ENCODE data around the gene CLDN24. TPM values are rescaled to one million over a fixed set of nuclear protein-coding genes. Genes with fewer than 3 reads are reported as not detected.

The CLDN24 gene
- total RNA-seq, 1 donor from 2014 or later: not detected

GRCh38 chr4:183323295-183323694, 1.1 kb upstream of the CLDN24 start:
- no peak for DNase-seq (ENCODE audit: low read depth in 2 of 2)

DNA sequence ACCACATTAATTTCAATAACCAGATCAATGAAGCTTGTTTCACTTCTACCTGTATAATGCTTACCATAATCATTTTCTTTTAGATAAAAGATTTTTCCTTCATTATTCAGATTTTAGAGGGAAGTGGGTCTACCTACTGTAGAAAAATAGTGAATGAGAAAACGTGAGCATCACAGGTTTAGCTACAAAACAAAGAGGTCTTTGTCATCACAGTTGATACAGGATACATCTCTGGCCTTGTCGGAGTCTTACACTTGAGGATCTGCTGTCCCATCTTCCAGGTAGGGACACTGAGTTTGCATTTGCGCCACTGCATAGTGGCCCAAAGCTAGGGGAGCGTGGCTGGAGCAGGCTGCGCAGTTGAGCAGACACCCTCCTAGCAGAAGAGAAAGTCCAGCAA, 710 bp downstream of the CLDN24 start:
- no peak for DNase-seq (ENCODE audit: low read depth in 2 of 2)

DNA sequence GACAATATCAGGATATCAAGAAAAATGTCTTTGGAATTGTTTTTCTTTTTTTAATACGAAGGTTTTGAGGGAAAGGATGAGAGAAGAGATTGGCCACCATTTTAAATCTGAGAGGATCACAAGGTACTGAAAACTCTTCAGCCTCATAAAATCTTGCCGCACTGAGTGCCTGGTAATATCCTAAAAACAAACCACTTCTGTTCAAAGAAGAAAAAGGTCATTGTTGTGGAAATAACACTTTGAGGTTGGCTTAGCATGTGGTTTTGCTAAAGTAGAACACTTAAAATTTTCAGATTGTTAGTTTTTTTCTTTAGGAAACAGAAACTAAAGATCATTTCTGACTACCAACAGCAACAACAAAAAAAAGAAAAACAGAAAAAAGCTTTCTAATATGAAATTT, 1.1 kb downstream of the CLDN24 start:
- no peak for DNase-seq (ENCODE audit: low read depth in 2 of 2)

DNA sequence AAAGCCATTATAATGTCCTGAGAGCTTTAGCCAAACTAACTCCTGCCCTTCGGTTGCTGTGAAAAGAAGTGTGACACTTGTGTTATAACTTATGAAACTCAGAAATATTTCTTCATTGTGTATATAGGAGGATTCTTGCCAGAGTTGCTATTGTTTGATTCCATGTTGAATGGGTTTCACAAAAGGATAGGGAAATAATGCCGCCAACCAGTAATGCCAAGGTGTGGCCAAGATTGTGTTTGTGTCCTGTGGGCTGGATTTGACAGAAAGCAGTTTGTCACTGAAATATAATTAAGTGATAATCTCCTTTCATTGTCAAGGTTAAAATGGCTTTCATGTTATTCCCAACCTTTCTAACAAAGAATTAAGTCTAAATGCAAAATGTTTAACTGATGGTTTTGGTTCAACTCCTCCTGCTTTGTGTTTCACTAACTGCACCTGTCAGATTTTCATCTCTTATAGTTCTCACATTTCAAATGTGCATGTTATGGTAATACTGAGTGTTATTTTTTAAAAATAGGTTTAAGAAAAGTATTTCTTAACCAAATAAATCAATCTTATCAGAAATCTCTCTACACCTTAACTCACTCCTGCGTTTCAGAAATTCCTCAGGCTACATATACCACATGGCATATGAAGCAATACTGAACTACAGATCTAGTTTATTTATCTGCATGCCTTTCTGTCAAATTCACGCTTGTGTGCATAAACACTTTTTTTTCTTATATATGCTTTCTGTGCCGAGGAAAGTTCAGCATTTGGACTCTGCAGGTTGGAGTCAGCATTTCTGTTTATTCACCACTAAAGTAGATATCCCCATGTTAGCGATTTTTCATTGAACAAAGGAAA, 1.8 kb downstream of the CLDN24 start, which contains the start of gene CLDN22:
TSS of gene CLDN22 (minus strand) at position 66 of the 849 bp plus-strand sequence. CDS start at position 8, 58 bp downstream.
- DNase-seq (ENCODE audit: low read depth in 2 of 2): no peak

DNA sequence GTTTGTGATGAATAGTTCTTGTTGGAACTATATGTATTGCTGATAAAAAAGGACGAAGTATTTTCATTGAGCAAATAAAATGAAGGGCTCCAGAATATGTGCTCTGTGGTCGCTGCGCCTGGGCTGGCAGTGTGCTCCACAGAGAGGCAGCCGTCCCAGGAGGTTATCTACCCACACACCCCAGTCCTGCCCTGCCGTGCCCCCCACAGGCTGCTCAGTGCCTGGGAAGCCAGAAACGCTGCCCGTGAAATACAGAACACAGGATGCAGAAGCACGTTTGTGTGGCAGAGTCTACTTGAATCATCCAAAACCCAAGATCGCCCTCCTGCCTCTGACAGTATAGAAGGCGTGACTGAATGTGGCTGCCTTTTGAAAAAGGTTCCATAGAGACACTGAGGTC, 3.6 kb downstream of the CLDN24 start:
- no peak for DNase-seq (ENCODE audit: low read depth in 2 of 2)

GRCh38 chr4:183314806-183315205, 7.4 kb downstream of the CLDN24 start:
- no peak for DNase-seq (ENCODE audit: low read depth in 2 of 2)

- DNase-seq (ENCODE audit: low read depth in 2 of 2): no peak
Observed at GRCh38 chr4:183314336-183314735, 7.9 kb downstream of the CLDN24 start.

GRCh38 chr4:183312841-183313240, 9.4 kb downstream of the CLDN24 start:
- no peak for DNase-seq (ENCODE audit: low read depth in 2 of 2)

DNA sequence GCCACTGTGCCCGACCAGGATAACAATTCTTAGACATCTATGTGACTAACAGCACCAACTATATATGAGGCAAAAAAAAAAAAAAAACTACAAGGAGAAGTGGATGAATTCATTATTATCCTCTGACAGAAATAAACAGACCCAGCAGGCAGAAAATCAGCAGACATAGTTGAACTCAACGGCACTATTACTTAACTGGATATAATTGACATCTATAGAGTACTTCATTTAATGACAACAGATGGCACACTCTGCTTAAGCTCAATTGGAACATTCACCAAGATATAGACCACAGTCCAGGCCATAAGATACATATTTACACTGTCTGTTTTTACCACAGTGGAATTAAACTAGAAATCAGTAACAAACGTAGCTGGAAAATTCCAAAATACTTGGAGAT, 15.4 kb downstream of the CLDN24 start:
- no peak for DNase-seq (ENCODE audit: low read depth in 2 of 2)

GRCh38 chr4:183304538-183304937, 17.7 kb downstream of the CLDN24 start:
- DNase-seq (ENCODE audit: low read depth in 2 of 2): no peak

GRCh38 chr4:183304067-183304466, 18.2 kb downstream of the CLDN24 start:
- no peak for DNase-seq (ENCODE audit: low read depth in 2 of 2)

- DNase-seq (ENCODE audit: low read depth in 2 of 2): no peak
Observed at GRCh38 chr4:183303301-183303700, 18.9 kb downstream of the CLDN24 start.

- peak; percentile 30 to 56 for DNase-seq (ENCODE audit: low read depth in 2 of 2)
Observed at GRCh38 chr4:183300655-183301054, 21.6 kb downstream of the CLDN24 start.

DNA sequence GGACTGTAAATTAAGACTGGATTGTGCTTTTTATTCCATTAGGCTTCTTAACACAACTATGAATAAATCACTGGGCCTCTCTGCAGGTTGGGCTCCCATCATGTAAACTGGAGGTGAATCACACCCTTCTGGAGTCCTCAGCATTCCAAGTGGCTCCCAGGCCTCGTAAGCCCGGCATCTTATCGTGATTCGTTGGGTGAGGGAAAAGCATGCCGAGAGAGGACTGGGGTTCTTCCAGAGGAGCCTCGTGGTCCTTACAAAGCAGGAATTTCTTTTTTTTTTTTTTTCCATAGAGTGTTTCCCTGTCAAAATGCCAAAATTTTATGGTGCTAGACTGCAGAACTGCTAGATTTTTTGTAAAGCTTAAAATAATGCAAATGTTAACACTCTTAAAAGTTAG, 22.2 kb downstream of the CLDN24 start:
- DNase-seq (ENCODE audit: low read depth in 2 of 2): peak; percentile 51 to 53

DNA sequence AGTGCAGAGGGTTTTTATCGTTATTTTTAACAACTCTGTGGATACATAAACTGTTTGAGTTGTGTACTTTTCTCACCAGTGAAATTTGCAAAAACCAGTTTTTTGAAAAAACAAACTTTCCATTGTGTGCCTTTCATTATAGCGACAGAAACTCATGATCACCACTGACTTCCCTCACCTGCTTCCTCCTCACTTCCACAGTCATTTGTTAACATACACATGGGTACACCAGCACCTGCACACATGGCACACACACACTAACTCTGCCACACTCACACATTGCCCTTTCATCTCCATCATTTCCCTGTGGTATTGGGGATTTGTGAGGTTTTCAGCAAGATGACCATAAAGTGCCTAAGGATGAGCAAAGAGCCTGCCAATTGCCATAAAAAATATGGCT, 22.8 kb downstream of the CLDN24 start:
- DNase-seq (ENCODE audit: low read depth in 2 of 2): peak in 1 of 2 donors; percentile 80

DNA sequence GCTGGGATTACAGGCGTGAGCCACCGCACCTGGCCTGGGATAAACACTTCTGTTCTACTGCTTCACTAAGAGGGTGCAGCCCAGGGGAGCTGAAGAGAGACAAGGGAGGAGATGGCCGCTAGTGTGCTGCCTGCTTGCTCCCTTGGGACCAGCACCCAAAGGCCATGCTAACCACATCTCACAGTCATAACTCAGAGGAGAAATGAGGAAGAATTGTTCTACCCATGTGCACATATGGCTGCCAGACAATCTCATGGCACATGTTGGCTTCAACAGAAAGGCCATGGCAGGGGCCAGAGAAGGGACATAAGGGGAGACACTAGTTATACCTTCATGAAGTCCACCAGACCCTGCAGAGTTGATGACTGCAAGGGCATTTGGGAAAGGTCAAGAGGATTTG, 24.6 kb downstream of the CLDN24 start:
- DNase-seq (ENCODE audit: low read depth in 2 of 2): no peak

- no peak for DNase-seq (ENCODE audit: low read depth in 2 of 2)
Observed at GRCh38 chr4:183295711-183296110, 26.5 kb downstream of the CLDN24 start.

DNA sequence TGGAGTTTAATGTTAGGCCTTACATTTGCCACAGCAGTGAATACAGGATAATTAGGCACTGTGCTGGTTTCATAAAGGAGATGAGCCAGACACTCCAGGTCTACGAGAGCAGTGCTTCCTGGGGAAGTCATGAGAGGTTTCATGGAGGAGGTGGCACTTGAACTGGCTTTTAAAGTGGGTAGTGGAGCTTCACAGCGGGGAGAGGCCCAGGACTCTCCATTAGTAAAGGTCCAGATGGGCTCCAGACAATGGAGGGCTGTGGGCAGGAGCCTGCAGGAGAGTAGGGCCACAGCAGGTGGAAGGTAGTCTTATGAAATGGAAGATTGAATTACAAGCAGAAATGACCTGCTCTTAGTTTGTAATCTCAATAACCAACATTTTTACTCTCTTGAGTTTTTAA, 31.2 kb downstream of the CLDN24 start:
- DNase-seq (ENCODE audit: low read depth in 2 of 2): no peak

DNA sequence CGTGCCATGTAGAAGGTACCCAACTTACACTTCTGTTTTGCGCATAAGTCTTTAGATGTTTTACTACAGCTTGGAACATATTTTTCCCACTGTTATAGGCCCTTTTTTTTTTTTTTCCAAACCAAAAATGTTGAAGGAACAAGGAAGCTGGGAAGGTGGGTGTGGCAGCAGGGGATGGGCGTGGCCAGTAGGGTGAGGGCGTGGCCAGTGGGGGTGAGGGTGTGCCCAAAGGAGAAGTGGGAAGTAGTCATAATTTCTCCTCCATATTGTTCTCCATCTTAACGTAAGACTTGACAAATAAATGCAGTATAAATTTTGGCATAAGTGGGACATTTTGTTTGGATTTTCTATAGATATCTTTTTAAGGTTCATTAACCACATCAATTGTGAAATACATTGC, 32.5 kb downstream of the CLDN24 start:
- DNase-seq (ENCODE audit: low read depth in 2 of 2): no peak

- DNase-seq (ENCODE audit: low read depth in 2 of 2): peak in 1 of 2 donors; percentile 11
Observed at GRCh38 chr4:183288955-183289354, 33.3 kb downstream of the CLDN24 start.

DNA sequence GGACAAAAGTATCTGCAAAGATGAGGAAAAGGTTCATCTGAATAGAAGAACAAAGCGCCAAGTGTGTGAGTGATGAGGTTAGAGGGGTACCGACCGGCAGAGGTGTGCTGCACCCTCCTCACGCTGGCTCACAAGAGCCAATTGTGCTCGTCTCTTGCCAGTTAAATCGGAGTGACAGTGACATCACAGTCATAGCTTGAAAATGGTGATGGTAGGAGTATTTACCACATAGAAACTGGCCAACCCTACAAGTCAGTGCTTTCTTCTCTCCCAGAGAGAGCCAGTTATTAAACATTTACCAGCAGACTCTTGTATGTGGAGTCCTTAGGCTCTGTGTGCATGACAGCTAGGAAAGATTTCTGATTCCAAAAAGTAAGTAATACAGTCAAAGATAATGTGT, 34.5 kb downstream of the CLDN24 start:
- no peak for DNase-seq (ENCODE audit: low read depth in 2 of 2)

- no peak for DNase-seq (ENCODE audit: low read depth in 2 of 2)
Observed at GRCh38 chr4:183287309-183287659, 34.9 kb downstream of the CLDN24 start.

- DNase-seq (ENCODE audit: low read depth in 2 of 2): no peak
Observed at GRCh38 chr4:183286590-183287308, 35.5 kb downstream of the CLDN24 start.

Measured in lung microvascular endothelial cell (primary cell).